K562 (cell line): ENCODE data around the gene SNAI1. TPM values are rescaled to one million over a fixed set of nuclear protein-coding genes. Genes with fewer than 3 reads are reported as not detected.

Experiments
- ATAC-seq: fragments of 200-7000 bp; cut with Tn5 transposase; 3 replicates; pipeline ENCODE4 v1.9.1; 2020; ENCODE audit warnings: moderate library complexity
- BruUV-seq: library from RNA; stranded (reverse); fragments of 400-500 nt; replicated peaks from 2 replicates; lab custom pipeline; 2021; lab: Mats Ljungman, UMichigan
- CTCF ChIA-PET: fragments of 300-600 bp; formaldehyde crosslinking; extraction: SDS; loops from one replicate; lab custom pipeline; 2021; ENCODE audit warnings: low intra/inter-chr PET ratio; lab: Yijun Ruan, JAX
- POLR2A ChIA-PET: fragments of 300-600, 350-650 bp; sonication (Branson Sonifier 250); formaldehyde crosslinking; extraction: SDS; loops from one replicate; lab custom pipeline; 2021; ENCODE audit warnings: antibody characterized with exemption, inconsistent platforms; lab: Yijun Ruan, JAX
- DNase-seq, 4 experiments: peaks; one replicate each; pipeline versions ENCODE4 v3.0.0 to v3.0.0-alpha.2; 2011 to 2018; ENCODE audit warnings: low spot score in 3 of 4, mixed read lengths in 3 of 4; ENCODE audit errors: extremely low read depth in 1 of 4
- FAIRE-seq: peaks from 2 replicates; lab custom pipeline; 2011; peaks lifted over from hg19 to GRCh38; lab: Jason Lieb, UNC
- H2AFZ ChIP-seq: 2 replicates; pipeline ENCODE4 v1.6.0; 2011; ENCODE audit warnings: low read depth, low read length, control low read depth, inconsistent platforms
- H3K27ac ChIP-seq: fragments of 200-600 bp; 3 replicates; pipeline ENCODE4 v1.8.0; 2011; ENCODE audit warnings: low read depth, mild to moderate bottlenecking, control low read depth, inconsistent platforms, low read length, moderate library complexity, mixed read lengths; ENCODE audit errors: extremely low read depth
- H3K27me3 ChIP-seq, 2 experiments: fragments of 300-600 bp in 1 of 2; 2 replicates in 1 of 2; 3 replicates in 1 of 2; pipeline versions ENCODE4 v1.6.0 to v1.8.0; 2011; ENCODE audit warnings: inconsistent platforms in 2 of 2, low read length in 2 of 2, mild to moderate bottlenecking in 1 of 2, mixed read lengths in 1 of 2, moderate library complexity in 1 of 2; ENCODE audit not compliant: control insufficient read depth in 2 of 2, insufficient read depth in 2 of 2
- H3K36me3 ChIP-seq: fragments of 300-600 bp; 3 replicates; pipeline ENCODE4 v1.8.0; 2011; ENCODE audit warnings: mild to moderate bottlenecking, low read length, inconsistent platforms; ENCODE audit not compliant: control insufficient read depth, insufficient read depth
- H3K4me1 ChIP-seq, 2 experiments: fragments of 200-600 bp in 1 of 2; replicated peaks in 1 of 2; 2 replicates in 1 of 2; 3 replicates in 1 of 2; pipeline versions ENCODE4 v1.5.1 to v1.8.0; 2011; ENCODE audit warnings: inconsistent platforms in 2 of 2, low read length in 2 of 2, mild to moderate bottlenecking in 1 of 2, mixed read lengths in 1 of 2, moderate library complexity in 1 of 2; ENCODE audit not compliant: control insufficient read depth in 2 of 2, insufficient read depth in 2 of 2
- H3K4me2 ChIP-seq: 2 replicates; pipeline ENCODE4 v1.6.1; 2011; ENCODE audit warnings: low read length, control low read depth, inconsistent platforms, mixed read lengths; ENCODE audit not compliant: insufficient read depth
- H3K4me3 ChIP-seq: fragments of 200-600 bp; sonication (generic), shearing (Covaris generic); 2 replicates; pipeline ENCODE4 v1.5.1; 2016; ENCODE audit warnings: control low read depth, inconsistent platforms
- H3K79me2 ChIP-seq: fragments of 200-600 bp; 3 replicates; pipeline ENCODE4 v1.8.0; 2011; ENCODE audit warnings: low read length, inconsistent platforms; ENCODE audit not compliant: control insufficient read depth, insufficient read depth
- H3K9ac ChIP-seq, 2 experiments: 2 replicates each; pipeline versions ENCODE4 v1.6.0 to v1.6.1; 2011; ENCODE audit warnings: low read depth in 2 of 2, low read length in 2 of 2, control low read depth in 1 of 2, inconsistent platforms in 1 of 2, mild to moderate bottlenecking in 1 of 2, mixed read lengths in 1 of 2; ENCODE audit not compliant: insufficient read depth in 1 of 2
- H3K9me1 ChIP-seq: one replicate; pipeline ENCODE4 v1.6.0; 2011; ENCODE audit warnings: inconsistent platforms, mild to moderate bottlenecking, low read length, moderate library complexity; ENCODE audit not compliant: control insufficient read depth, insufficient read depth
- H3K9me3 ChIP-seq: replicated peaks from 2 replicates; pipeline ENCODE4 v1.5.1; 2011; ENCODE audit warnings: low read depth, low read length, inconsistent platforms; ENCODE audit not compliant: control insufficient read depth, insufficient read depth
- H4K20me1 ChIP-seq: replicated peaks from 2 replicates; pipeline ENCODE4 v1.6.1; 2011; ENCODE audit warnings: low read length, inconsistent platforms, mixed read lengths; ENCODE audit not compliant: control insufficient read depth, insufficient read depth
- CHD1 ChIP-seq: fragments of 200-600 bp; sonication (generic); IDR thresholded peaks from one replicate; pipeline ENCODE4 v1.6.1; 2012; ENCODE audit warnings: mild to moderate bottlenecking, moderate library complexity, low read length, inconsistent platforms
- EP300 ChIP-seq: IDR thresholded peaks from 2 replicates; pipeline ENCODE4 v1.6.1; 2012; ENCODE audit warnings: low read length, improper control_type of control experiment
- EZH2 ChIP-seq: IDR thresholded peaks from 2 replicates; pipeline ENCODE4 v1.6.1; 2012; ENCODE audit warnings: low read depth, mild to moderate bottlenecking, inconsistent platforms, low read length, borderline replicate concordance
- MAX ChIP-seq: sonication (generic); formaldehyde crosslinking; IDR thresholded peaks from 2 replicates; pipeline ENCODE4 v1.9.0; 2022; ENCODE audit warnings: mild to moderate bottlenecking, missing genetic modification reagents
- NR1H2 ChIP-seq: sonication (generic); formaldehyde crosslinking; IDR thresholded peaks from 2 replicates; pipeline ENCODE4 v1.4.0; 2020; ENCODE audit warnings: mild to moderate bottlenecking, missing genetic modification reagents
- THRB ChIP-seq: fragments of 450-650 bp; formaldehyde crosslinking; conservative IDR thresholded peaks from 2 replicates; pipeline ENCODE4 v1.4.0; 2022; ENCODE audit warnings: mild to moderate bottlenecking, missing genetic modification characterization
- ZNF507 ChIP-seq: conservative IDR thresholded peaks from 2 replicates; pipeline ENCODE4 v1.6.1; 2017; ENCODE audit warnings: missing genetic modification characterization, missing compliant biosample characterization
- ZNF583 ChIP-seq: fragments of 250-450 bp; sonication (Bioruptor Pico); IDR thresholded peaks from 2 replicates; pipeline ENCODE4 v1.4.0; 2020
- ZNF609 ChIP-seq: sonication (generic); formaldehyde crosslinking; IDR thresholded peaks from 2 replicates; pipeline ENCODE4 v1.8.1; 2023; ENCODE audit warnings: missing genetic modification reagents, mild to moderate bottlenecking, borderline replicate concordance
- WGBS: fragments of 100-300 bp; shearing (Covaris generic); methylation state at CpG from one replicate; pipeline ENCODE4 v1.1.6; 2016; ENCODE audit warnings: low coverage, mixed read lengths; ENCODE audit not compliant: insufficient coverage; ENCODE audit errors: missing lambda C conversion rate; 5-methylcytosine and 5-hydroxymethylcytosine counted together
- in situ Hi-C: fragments of 300-500 bp; cut with MboI; formaldehyde crosslinking; loops from 4 replicates; pipeline ENCODE4 v1.15.0; 2018; ENCODE audit warnings: inconsistent platforms, mixed read lengths
- intact Hi-C: fragments of 100-400 bp; cut with micrococcal nuclease; formaldehyde crosslinking; loops from 2 replicates; pipeline ENCODE4 v1.14.2; 2022
- polyA plus RNA-seq, 8 experiments: library from polyadenylated mRNA; depleted of rRNA in 4 of 8; stranded (reverse) in 5 of 8; unstranded in 3 of 8; fragments of >200 nt; fragmentation: Nextera tagmentation in 2 of 8; fragmentation: Illumina TruSeq in 1 of 8; extraction: Ambion mirVana in 2 of 8; extraction: Trizol in 1 of 8; gene quantifications; 2 replicates each; pipeline versions ENCODE4 v1.2.1 to v1.2.3, GENCODE V29; 2011 to 2014; ENCODE audit warnings: inconsistent platforms in 1 of 8, missing spikeins in 1 of 8
- total RNA-seq, 7 experiments: library from RNA; depleted of rRNA in 6 of 7; stranded (reverse); fragments of >200 nt in 6 of 7; fragmentation: Illumina TruSeq in 2 of 7; extraction: Trizol in 2 of 7; gene quantifications; 2 replicates each; pipeline versions ENCODE4 v1.2.1 to v1.2.3, GENCODE V29; 2011 to 2021; ENCODE audit warnings: low replicate concordance in 1 of 7

SNAI1 gene
- total and polyA plus RNA-seq, 9 of the 15 experiments (the other 6 are each of a cell fraction or from before 2014, with no cell fraction given), result 0.32 to 11.6 (median 2.0) TPM

GRCh38 chr20:49970498-49970897 is 12.3 kb upstream of the SNAI1 start:
- peaks cover 10 to 12% of the 10 kb centered on the region in 2 experiments; a peak in 4 of 5 replicates for H3K4me1 ChIP-seq
- BruUV-seq, result no TSS peak
- intact Hi-C loops, result no loop called here
- H3K9ac ChIP-seq, result no peak overlapping the region
- H3K4me3 ChIP-seq, result no peak overlapping the region
- H2AFZ ChIP-seq, result no peak overlapping the region
- ChIA-PET CTCF (no interaction called here), POLR2A (interaction anchor here (0.6 to 1.5 kb wide), 2 partner anchors 14 to 136 kb away, joined by 5 to 6 read pairs; no protein-coding TSS in a partner anchor)
- no peak for TF ChIP-seq ZNF507 (tag)
- no peak for TF ChIP-seq EP300
- TF ChIP-seq CHD1, result no peak
- TF ChIP-seq THRB, result no peak
- in situ Hi-C loops, result loop anchor here (10.0 kb wide), 1 partner anchor 604 kb away; no protein-coding TSS in a partner anchor
- no peak for FAIRE-seq
- H3K9me1 ChIP-seq, result no peaks in the 10 kb centered on the region
- H3K9me3 ChIP-seq, result no peaks in the 10 kb centered on the region
- H4K20me1 ChIP-seq, result no peaks in the 10 kb centered on the region
- DNase-seq, result no peak
- H3K36me3 ChIP-seq, result peaks cover 1% of the 10 kb centered on the region; the same call in 1 of the 3 replicates
- 79% methylated on average over 8 of the region's 8 CpGs for WGBS
- H3K4me2 ChIP-seq, result no peak overlapping the region
- H3K27me3 ChIP-seq, result no peaks in the 10 kb centered on the region
- H3K79me2 ChIP-seq, result no peaks in the 10 kb centered on the region
- ATAC-seq, result no peak
- H3K27ac ChIP-seq, result no peak overlapping the region

GRCh38 chr20:49973981-49974380 is 8.8 kb upstream of the SNAI1 start:
- in situ Hi-C loops (loop anchor here (10.0 kb wide), 1 partner anchor 601 kb away; no protein-coding TSS in a partner anchor), intact Hi-C loops (no loop called here)
- no peaks in the 10 kb centered on the region for H4K20me1 ChIP-seq
- no peaks in the 10 kb centered on the region for H3K9me1 ChIP-seq
- H3K79me2 ChIP-seq, result no peaks in the 10 kb centered on the region
- H3K27me3 ChIP-seq, result no peaks in the 10 kb centered on the region
- CTCF ChIA-PET, result interaction anchor here (0.7 kb wide), 1 partner anchor 98 kb away, joined by 3 read pairs; no protein-coding TSS in a partner anchor
- no peak overlapping the region for H3K9ac ChIP-seq
- H3K36me3 ChIP-seq, result no peaks in the 10 kb centered on the region
- TF ChIP-seq ZNF583 (CRISPR knock-in tag) (no peak), ZNF609 (CRISPR knock-in tag) (no peak), EZH2 (no peak), NR1H2 (CRISPR knock-in tag) (no peak), MAX (CRISPR knock-in tag) (no peak)
- TF ChIP-seq, all 486 proteins: peak for 0
- no peak for DNase-seq
- 39% methylated on average over 4 of the region's 4 CpGs for WGBS
- FAIRE-seq, result no peak
- H3K4me3 ChIP-seq, result no peak overlapping the region
- no peak for ATAC-seq
- POLR2A ChIA-PET, result interaction anchor here (0.6 to 1.5 kb wide), 2 partner anchors 8 to 97 kb away, joined by 3 to 4 read pairs; no protein-coding TSS in a partner anchor
- no peak overlapping the region for H3K4me2 ChIP-seq
- no peak overlapping the region for H3K27ac ChIP-seq
- no TSS peak for BruUV-seq
- H2AFZ ChIP-seq, result no peak overlapping the region
- peaks cover 14% of the 10 kb centered on the region in 2 experiments for H3K4me1 ChIP-seq
- no peaks in the 10 kb centered on the region for H3K9me3 ChIP-seq
